Measurements from ENCODE around the gene NPAT. TPM values are rescaled to one million over a fixed set of nuclear protein-coding genes. Genes with fewer than 3 reads are reported as not detected.

NPAT gene
- total RNA-seq, result 10 to 100 TPM; 23.2 to 24.7 (median 24.4) TPM

DNA sequence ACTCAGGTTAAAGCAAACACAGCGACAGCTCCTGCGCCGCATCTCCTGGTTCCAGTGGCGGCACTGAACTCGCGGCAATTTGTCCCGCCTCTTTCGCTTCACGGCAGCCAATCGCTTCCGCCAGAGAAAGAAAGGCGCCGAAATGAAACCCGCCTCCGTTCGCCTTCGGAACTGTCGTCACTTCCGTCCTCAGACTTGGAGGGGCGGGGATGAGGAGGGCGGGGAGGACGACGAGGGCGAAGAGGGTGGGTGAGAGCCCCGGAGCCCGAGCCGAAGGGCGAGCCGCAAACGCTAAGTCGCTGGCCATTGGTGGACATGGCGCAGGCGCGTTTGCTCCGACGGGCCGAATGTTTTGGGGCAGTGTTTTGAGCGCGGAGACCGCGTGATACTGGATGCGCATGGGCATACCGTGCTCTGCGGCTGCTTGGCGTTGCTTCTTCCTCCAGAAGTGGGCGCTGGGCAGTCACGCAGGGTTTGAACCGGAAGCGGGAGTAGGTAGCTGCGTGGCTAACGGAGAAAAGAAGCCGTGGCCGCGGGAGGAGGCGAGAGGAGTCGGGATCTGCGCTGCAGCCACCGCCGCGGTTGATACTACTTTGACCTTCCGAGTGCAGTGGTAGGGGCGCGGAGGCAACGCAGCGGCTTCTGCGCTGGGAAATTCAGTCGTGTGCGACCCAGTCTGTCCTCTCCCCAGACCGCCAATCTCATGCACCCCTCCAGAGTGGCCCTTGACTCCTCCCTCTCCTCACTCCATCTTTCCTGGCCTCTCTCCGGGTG, at the start of gene NPAT, which contains the start of gene ATM:
Gene NPAT, minus strand, starts transcription at position 65 of the 774 bp plus-strand sequence. CDS start 102 bp downstream, outside the sequence.
Gene ATM, plus strand, starts transcription at position 494 of the 774 bp plus-strand sequence. CDS start 4,558 bp downstream, outside the sequence.
- Mint-ChIP-seq H3K27me3 (ENCODE audit: low read depth) (no peaks in the 10 kb centered on the region), H3K9me3 (no peaks in the 10 kb centered on the region), H3K4me3 (no peak within 1 kb of the TSS), H3K4me1 (ENCODE audit: low read depth) (peaks cover 57% of the 10 kb centered on the region), H3K36me3 (ENCODE audit: insufficient read depth) (peaks cover 13% of the 10 kb centered on the region)
- DNase-seq (peak; percentile 94), ATAC-seq (peak; percentile 74 to 77)

DNA sequence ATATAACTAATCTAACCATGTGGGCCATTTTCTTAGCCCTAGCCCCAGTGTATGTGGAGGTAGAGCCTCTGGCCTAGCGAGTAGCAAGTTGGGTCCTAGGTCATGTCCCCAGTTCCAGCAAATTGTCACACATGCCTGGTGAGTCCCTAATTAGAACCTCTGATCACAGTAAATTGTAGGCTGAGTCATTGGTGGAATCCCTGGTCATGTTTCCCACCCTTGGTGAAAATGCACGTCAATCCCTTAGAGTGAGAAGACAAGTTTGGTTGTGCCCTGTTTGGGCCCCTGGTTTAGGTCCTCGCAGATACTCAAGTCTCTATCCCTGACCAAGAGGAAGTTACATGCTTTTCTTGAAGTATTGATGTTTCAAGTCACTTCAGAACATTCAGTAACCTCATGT, 47.1 kb upstream of the NPAT start:
- Mint-ChIP-seq H3K36me3 (ENCODE audit: insufficient read depth) (peaks cover 42% of the 10 kb centered on the region), H3K4me1 (ENCODE audit: low read depth) (peaks cover 21% of the 10 kb centered on the region), H3K27me3 (ENCODE audit: low read depth) (no peaks in the 10 kb centered on the region), H3K9me3 (peaks cover 11% of the 10 kb centered on the region), H3K4me3 (no peak overlapping the region)
- ATAC-seq, result no peak
- no peak for DNase-seq

GRCh38 chr11:108253176-108253575, 30.7 kb upstream of the NPAT start:
- H3K4me1 Mint-ChIP-seq (ENCODE audit: low read depth), result peaks cover 38% of the 10 kb centered on the region
- ATAC-seq (peak; percentile 37 to 43), DNase-seq (no peak)
- H3K27me3 Mint-ChIP-seq (ENCODE audit: low read depth), result no peaks in the 10 kb centered on the region
- peaks cover 42% of the 10 kb centered on the region for H3K36me3 Mint-ChIP-seq (ENCODE audit: insufficient read depth)
- H3K4me3 Mint-ChIP-seq, result no peak overlapping the region
- no peaks in the 10 kb centered on the region for H3K9me3 Mint-ChIP-seq

GRCh38 chr11:108246885-108247284, 24.4 kb upstream of the NPAT start:
- ATAC-seq (no peak), DNase-seq (no peak)
- H3K36me3 Mint-ChIP-seq (ENCODE audit: insufficient read depth), result peaks cover 39% of the 10 kb centered on the region
- H3K4me1 Mint-ChIP-seq (ENCODE audit: low read depth), result peaks cover 64% of the 10 kb centered on the region
- H3K4me3 Mint-ChIP-seq, result no peak overlapping the region
- H3K27me3 Mint-ChIP-seq (ENCODE audit: low read depth), result no peaks in the 10 kb centered on the region
- H3K9me3 Mint-ChIP-seq, result no peaks in the 10 kb centered on the region

DNA sequence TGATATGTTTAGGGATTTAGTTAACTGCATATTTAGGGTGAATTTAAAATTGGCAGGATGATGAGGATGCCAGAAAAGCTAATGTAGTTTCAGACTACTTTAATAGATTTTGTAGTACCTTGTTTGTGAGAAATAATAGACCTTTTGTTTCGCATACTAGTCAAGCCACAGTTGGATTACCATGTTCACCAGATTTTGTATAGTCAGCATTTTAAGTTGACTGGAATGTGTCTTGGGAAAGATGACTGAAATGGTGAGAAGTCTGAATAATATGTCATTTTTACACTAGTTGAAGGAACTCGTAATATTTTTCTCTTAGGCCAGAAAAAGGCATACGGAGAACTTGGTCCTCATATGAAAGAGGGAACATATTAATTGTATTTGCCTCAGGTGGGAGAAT, 23.9 kb upstream of the NPAT start:
- no peaks in the 10 kb centered on the region for H3K9me3 Mint-ChIP-seq
- peaks cover 35% of the 10 kb centered on the region for H3K36me3 Mint-ChIP-seq (ENCODE audit: insufficient read depth)
- H3K27me3 Mint-ChIP-seq (ENCODE audit: low read depth), result no peaks in the 10 kb centered on the region
- DNase-seq, result no peak
- peaks cover 64% of the 10 kb centered on the region for H3K4me1 Mint-ChIP-seq (ENCODE audit: low read depth)
- no peak for ATAC-seq
- no peak overlapping the region for H3K4me3 Mint-ChIP-seq

- peak overlapping the region; percentile 50 for H3K4me3 Mint-ChIP-seq
- ATAC-seq (no peak), DNase-seq (no peak)
- no peaks in the 10 kb centered on the region for H3K9me3 Mint-ChIP-seq
- H3K36me3 Mint-ChIP-seq (ENCODE audit: insufficient read depth), result peaks cover 17% of the 10 kb centered on the region
- H3K27me3 Mint-ChIP-seq (ENCODE audit: low read depth), result no peaks in the 10 kb centered on the region
- H3K4me1 Mint-ChIP-seq (ENCODE audit: low read depth), result peaks cover 74% of the 10 kb centered on the region
These were observed 20.0 kb upstream of the NPAT start for GRCh38 chr11:108242422-108242821.

DNA sequence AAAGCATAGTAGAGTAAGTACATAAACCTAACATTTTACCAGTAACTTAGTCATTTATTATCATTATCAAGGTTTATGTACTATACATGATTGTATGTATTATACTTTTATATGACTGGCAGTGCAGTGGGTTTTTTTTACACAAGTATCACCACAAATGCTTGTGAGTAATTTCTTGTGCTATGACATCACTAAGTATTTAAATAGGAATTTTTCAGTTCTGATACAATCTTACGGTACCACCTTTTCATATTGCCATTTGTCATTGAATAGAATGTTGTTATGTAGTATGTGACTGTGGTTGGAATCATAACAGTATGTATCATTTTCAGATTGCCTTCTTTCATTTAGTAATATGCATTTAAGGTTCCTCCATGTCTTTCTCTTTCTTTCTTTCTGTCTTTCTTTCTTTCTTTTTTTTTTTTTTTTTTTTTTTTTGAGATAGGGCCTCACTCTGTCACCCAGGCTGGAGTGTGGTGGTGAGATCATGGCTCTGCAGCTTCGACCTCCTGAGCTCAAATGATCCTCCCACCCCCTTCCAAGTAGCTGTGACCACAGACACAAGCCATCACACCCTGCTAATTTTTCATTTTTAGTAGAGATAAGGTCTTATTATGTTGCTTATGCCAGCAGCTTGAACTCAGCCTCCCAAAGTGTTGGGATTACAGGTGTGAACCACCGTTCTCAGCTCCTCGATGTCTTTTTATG, 19.0 kb upstream of the NPAT start:
- H3K4me3 Mint-ChIP-seq, result peak overlapping the region; percentile 50
- H3K36me3 Mint-ChIP-seq (ENCODE audit: insufficient read depth), result peaks cover 16% of the 10 kb centered on the region
- no peak for DNase-seq
- H3K4me1 Mint-ChIP-seq (ENCODE audit: low read depth), result peaks cover 75% of the 10 kb centered on the region
- H3K27me3 Mint-ChIP-seq (ENCODE audit: low read depth), result no peaks in the 10 kb centered on the region
- H3K9me3 Mint-ChIP-seq, result no peaks in the 10 kb centered on the region
- ATAC-seq, result peak; percentile 74 to 79

- peaks cover 14% of the 10 kb centered on the region for H3K36me3 Mint-ChIP-seq (ENCODE audit: insufficient read depth)
- DNase-seq, result no peak
These were observed 16.6 kb upstream of the NPAT start for GRCh38 chr11:108239076-108239475.

DNA sequence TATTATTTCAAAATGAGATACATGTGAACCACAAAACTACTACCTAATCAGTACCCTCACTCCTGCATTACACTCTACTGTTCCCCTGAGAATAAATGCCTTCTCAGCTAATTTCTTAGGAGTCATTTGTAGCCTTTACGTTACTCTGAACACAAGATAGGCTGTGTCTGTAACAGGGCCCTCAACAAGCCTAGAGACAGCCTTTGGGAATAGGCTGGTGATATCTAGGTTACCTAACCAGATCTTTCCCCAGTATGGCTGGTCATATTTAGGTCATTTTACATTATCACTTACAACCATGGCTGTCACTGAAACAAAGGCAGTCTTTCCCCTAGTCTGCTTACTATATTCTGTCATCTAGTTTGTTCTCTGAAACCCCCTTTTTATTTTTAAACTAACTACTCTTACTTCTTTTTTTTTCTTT, 14.6 kb upstream of the NPAT start:
- no peaks in the 10 kb centered on the region for H3K27me3 Mint-ChIP-seq (ENCODE audit: low read depth)
- H3K36me3 Mint-ChIP-seq (ENCODE audit: insufficient read depth), result peaks cover 21% of the 10 kb centered on the region
- peak; percentile 2 to 19 for ATAC-seq
- H3K4me3 Mint-ChIP-seq, result peak overlapping the region; percentile 68
- DNase-seq, result no peak
- no peaks in the 10 kb centered on the region for H3K9me3 Mint-ChIP-seq
- peaks cover 78% of the 10 kb centered on the region for H3K4me1 Mint-ChIP-seq (ENCODE audit: low read depth)

More at GRCh38 chr11:108239076-108239475, 16.6 kb upstream of the NPAT start:
- no peak for ATAC-seq
- Mint-ChIP-seq H3K4me1 (ENCODE audit: low read depth) (peaks cover 78% of the 10 kb centered on the region), H3K27me3 (ENCODE audit: low read depth) (no peaks in the 10 kb centered on the region), H3K9me3 (no peaks in the 10 kb centered on the region), H3K4me3 (peak overlapping the region; percentile 19)

GRCh38 chr11:108235633-108236032, 13.2 kb upstream of the NPAT start:
- Mint-ChIP-seq H3K9me3 (no peaks in the 10 kb centered on the region), H3K27me3 (ENCODE audit: low read depth) (no peaks in the 10 kb centered on the region), H3K4me1 (ENCODE audit: low read depth) (peaks cover 78% of the 10 kb centered on the region), H3K36me3 (ENCODE audit: insufficient read depth) (peaks cover 25% of the 10 kb centered on the region), H3K4me3 (peak overlapping the region; percentile 68)
- DNase-seq (no peak), ATAC-seq (no peak)

DNA sequence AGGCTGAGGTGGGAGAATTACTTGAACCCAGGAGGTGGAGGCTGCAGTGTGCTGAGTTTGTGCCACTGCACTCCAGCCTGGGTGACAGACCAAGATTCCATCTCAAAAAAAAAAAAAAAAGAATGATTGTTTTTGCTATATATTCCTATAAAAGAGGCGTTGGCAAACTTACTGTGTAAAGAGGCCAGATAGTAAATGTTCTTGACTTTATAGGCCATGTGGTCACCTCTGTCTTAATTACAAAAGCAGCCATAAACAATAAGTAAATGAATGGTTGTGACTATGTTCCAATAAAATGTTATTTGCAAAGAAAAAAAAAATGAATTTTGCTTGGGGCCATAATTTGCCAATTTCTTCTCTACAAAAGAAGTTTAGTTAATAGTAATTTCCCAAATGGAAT, 12.8 kb upstream of the NPAT start:
- Mint-ChIP-seq H3K27me3 (ENCODE audit: low read depth) (no peaks in the 10 kb centered on the region), H3K9me3 (no peaks in the 10 kb centered on the region), H3K4me1 (ENCODE audit: low read depth) (peaks cover 77% of the 10 kb centered on the region), H3K36me3 (ENCODE audit: insufficient read depth) (peaks cover 23% of the 10 kb centered on the region), H3K4me3 (no peak overlapping the region)
- ATAC-seq, result no peak
- no peak for DNase-seq

DNA sequence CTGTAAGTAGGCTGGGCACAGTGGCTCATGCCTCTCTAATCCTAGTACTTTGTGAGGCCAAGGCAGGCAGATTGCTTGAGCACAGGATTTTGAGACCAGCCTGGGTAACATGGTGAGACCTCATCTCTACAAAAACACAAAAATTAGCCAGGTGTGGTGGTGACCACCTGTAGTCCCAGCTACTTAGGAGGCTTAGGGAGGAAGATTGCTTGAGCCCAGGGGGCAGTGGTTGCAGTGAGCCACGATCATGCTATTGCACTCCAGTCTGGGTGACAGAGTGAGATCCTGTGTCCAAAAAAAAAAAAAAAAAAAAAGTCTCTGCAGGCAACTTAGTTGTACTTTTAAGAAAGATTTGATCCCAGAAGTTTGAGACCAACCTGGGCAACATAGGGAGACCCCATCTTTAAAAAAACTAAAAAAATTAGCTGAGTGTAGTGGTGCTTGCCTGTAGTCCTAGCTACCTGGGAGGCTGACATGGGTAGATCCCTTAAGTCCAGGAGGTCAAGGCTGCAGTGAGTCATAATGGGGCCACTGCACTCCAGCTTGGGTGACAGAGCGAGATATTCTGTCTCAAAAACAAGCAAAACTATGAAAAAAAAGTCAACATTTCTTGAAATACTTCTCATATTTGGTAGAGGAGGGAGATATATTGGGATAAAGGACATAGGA, 11.0 kb upstream of the NPAT start:
- Mint-ChIP-seq H3K4me1 (ENCODE audit: low read depth) (peaks cover 78% of the 10 kb centered on the region), H3K36me3 (ENCODE audit: insufficient read depth) (peaks cover 32% of the 10 kb centered on the region), H3K4me3 (no peak overlapping the region), H3K27me3 (ENCODE audit: low read depth) (no peaks in the 10 kb centered on the region), H3K9me3 (no peaks in the 10 kb centered on the region)
- ATAC-seq (no peak), DNase-seq (no peak)

DNA sequence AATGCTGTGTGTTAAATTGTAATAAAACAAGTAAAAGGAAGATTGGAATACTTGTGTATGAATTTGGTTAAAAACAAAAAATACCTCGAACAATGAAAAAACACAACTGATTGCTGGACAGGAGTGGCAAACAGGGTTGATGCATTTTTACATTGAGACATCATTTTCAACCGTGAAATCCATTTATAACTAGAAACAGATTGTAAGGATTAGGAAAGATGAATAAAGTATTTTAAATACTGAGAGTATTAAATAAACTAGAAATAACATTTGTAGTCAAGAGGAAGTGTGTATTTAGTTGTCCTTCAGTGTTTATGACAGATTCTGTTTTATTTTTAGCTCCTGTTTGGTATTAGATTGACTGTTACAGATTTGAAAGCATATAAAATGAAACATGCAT, 5.8 kb upstream of the NPAT start:
- ATAC-seq (no peak), DNase-seq (no peak)
- H3K4me3 Mint-ChIP-seq, result peak overlapping the region; percentile 60
- H3K9me3 Mint-ChIP-seq, result no peaks in the 10 kb centered on the region
- peaks cover 68% of the 10 kb centered on the region for H3K4me1 Mint-ChIP-seq (ENCODE audit: low read depth)
- H3K27me3 Mint-ChIP-seq (ENCODE audit: low read depth), result no peaks in the 10 kb centered on the region
- peaks cover 23% of the 10 kb centered on the region for H3K36me3 Mint-ChIP-seq (ENCODE audit: insufficient read depth)

GRCh38 chr11:108226036-108226435, 3.6 kb upstream of the NPAT start:
- no peak for DNase-seq
- Mint-ChIP-seq H3K36me3 (ENCODE audit: insufficient read depth) (peaks cover 12% of the 10 kb centered on the region), H3K9me3 (no peaks in the 10 kb centered on the region), H3K4me1 (ENCODE audit: low read depth) (peaks cover 54% of the 10 kb centered on the region), H3K4me3 (no peak overlapping the region), H3K27me3 (ENCODE audit: low read depth) (no peaks in the 10 kb centered on the region)
- no peak for ATAC-seq

All from activated T-cell treated with anti-CD3 and anti-CD28 coated beads, Interleukin-2, amount 50 U/mL, for 4 hours (primary cell).